ENCODE measurements around the gene TBC1D9B. TPM values are rescaled to one million over a fixed set of nuclear protein-coding genes. Genes with fewer than 3 reads are reported as not detected.
A peak's percentile ranks its signal among the peaks of the same experiment; 100 is the strongest.

Gene TBC1D9B
- total and polyA plus RNA-seq, 2 of the 13 experiments (the other 11 are each of a cell fraction or from before 2014, with no cell fraction given), result 35.0 to 50.0 TPM

- TF ChIP-seq MAF1 (CRISPR knock-in tag; IDR thresholded peaks at IDR 0.05; ENCODE audit: borderline replicate concordance) (peak; percentile 25; the same call in 1 of the 2 replicates), TP53 (CRISPR knock-in tag; conservative IDR thresholded peaks at IDR 0.05) (no peak; the same call in 1 of the 2 replicates), AHDC1 (CRISPR knock-in tag; IDR thresholded peaks at IDR 0.05; ENCODE audit: borderline replicate concordance) (0 out of 2 replicates have a peak, but pooled peaks have one; percentile 43), POLR2G (IDR thresholded peaks at IDR 0.05; ENCODE audit: low read depth, low read length) (peak; percentile 97), YEATS2 (CRISPR knock-in tag; IDR thresholded peaks at IDR 0.05; ENCODE audit: borderline replicate concordance) (peak; percentile 78), ZNF431 (CRISPR knock-in tag; IDR thresholded peaks at IDR 0.05; ENCODE audit: borderline replicate concordance, low read depth) (peak; percentile 80; the same call in 1 of the 2 replicates), IRF1 (CRISPR knock-in tag; IDR thresholded peaks at IDR 0.05; ENCODE audit: low read depth) (no peak), ZUFSP (CRISPR knock-in tag; IDR thresholded peaks at IDR 0.05; ENCODE audit: borderline replicate concordance) (no peak), ZNF260 (CRISPR knock-in tag; IDR thresholded peaks at IDR 0.05; ENCODE audit: borderline replicate concordance, low read depth) (no peak), SMYD3 (CRISPR knock-in tag; IDR thresholded peaks at IDR 0.05) (peak; percentile 81; the same call in 1 of the 2 replicates), RBFOX2 (IDR thresholded peaks at IDR 0.05; ENCODE audit: low read depth, low read length) (peak; percentile 96), ZNF747 (CRISPR knock-in tag; IDR thresholded peaks at IDR 0.05; ENCODE audit: borderline replicate concordance) (peak; percentile 87), EZH2 (conservative IDR thresholded peaks at IDR 0.05; ENCODE audit: low read depth, low read length) (no peak)
These were observed 48.9 kb downstream of the TBC1D9B start, which contains the start of gene MRNIP (continued) for GRCh38 chr5:179858586-179859427.

Measured in HepG2 (cell line).